HAP-1 (cell line): ENCODE results near the gene SMAD3.

Experiments used
- DNase-seq, 2 experiments: peaks; one replicate each; pipeline ENCODE4 v3.0.0-alpha.2; 2016 to 2020; ENCODE audit warnings: low spot score in 2 of 2
- H3K27me3 ChIP-seq: fragments of 250-450 bp; sonication (Bioruptor Pico); 2 replicates; pipeline ENCODE4 v1.5.1; 2020; ENCODE audit warnings: low read depth, mild to moderate bottlenecking, moderate library complexity
- H3K36me3 ChIP-seq: fragments of 250-450 bp; sonication (Bioruptor Pico); replicated peaks from 2 replicates; pipeline ENCODE4 v1.5.1; 2020; ENCODE audit warnings: mild to moderate bottlenecking
- H3K4me1 ChIP-seq: fragments of 250-450 bp; sonication (Bioruptor Pico); 2 replicates; pipeline ENCODE4 v1.5.1; 2020; ENCODE audit warnings: mild to moderate bottlenecking
- H3K4me3 ChIP-seq: fragments of 250-450 bp; sonication (Bioruptor Pico); 2 replicates; pipeline ENCODE4 v1.5.1; 2020; ENCODE audit warnings: mild to moderate bottlenecking, moderate library complexity
- H3K9me3 ChIP-seq: fragments of 250-450 bp; sonication (Bioruptor Pico); 2 replicates; pipeline ENCODE4 v1.5.1; 2020; ENCODE audit warnings: mild to moderate bottlenecking, moderate library complexity
- in situ Hi-C: fragments of 300-500 bp; cut with MboI; formaldehyde crosslinking; loops from 3 replicates; pipeline ENCODE4 v1.14.3; 2020; ENCODE audit warnings: low sequenced_read_pairs, inconsistent platforms, mixed read lengths

SMAD3 gene

DNA sequence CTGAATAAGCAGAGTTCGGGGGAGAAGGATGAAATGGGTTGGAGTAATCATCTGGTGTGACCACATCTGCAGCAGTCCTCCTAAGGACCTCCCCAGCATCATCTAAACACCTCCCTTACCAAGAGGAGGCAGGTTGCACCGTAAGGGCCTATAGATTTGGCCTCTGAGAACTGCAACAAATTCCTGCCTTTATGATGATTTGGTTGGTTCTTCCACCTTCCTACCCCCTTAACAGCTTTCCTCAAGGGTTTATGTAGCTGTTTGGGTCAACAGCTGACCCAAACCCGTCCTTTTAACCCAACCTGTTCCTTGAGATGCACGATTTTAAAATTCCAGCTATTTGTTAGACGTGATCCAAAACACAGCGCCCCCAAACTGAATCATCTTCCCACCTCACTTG is 130.8 kb downstream of the SMAD3 start:
- H3K27me3 ChIP-seq: no peaks in the 10 kb centered on the region
- no peak for DNase-seq
- H3K9me3 ChIP-seq: no peaks in the 10 kb centered on the region
- in situ Hi-C loops: no loop called here
- peaks cover 41% of the 10 kb centered on the region for H3K36me3 ChIP-seq
- H3K4me3 ChIP-seq: no peak overlapping the region
- peaks cover 11% of the 10 kb centered on the region for H3K4me1 ChIP-seq

DNA sequence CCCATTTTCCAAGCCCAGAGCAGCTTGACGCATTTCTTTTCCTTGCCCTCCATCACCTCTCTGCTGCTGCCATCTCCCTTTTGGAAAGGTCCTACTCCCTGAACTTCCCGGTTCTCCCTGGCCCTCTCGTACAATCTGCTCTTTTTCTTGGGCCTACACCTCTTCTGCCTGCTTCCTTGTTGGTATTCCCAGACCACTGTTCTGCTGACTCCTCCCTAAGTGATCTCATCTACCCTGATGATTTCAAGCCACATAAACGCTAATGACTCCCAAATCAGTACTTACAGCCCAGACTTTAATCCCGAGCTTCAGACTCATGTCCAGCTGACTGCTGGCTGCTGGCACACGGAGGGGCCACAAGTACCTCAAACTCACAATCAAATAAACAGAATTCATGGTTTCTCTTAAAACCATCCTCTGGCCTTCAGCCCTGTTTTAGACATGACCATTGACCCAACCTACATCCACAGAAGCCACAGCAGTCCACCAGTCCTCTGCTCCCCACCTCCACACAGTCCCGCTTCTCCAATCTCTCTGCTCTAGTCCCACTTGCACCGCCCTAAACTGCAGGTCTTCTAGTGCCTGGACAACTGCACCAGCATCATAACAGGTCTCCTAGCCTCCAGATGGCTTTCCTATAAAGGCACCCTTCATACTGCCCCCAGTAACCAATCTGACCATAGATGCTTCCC is 131.4 kb downstream of the SMAD3 start:
- in situ Hi-C loops: no loop called here
- no peak for DNase-seq
- Histone ChIP-seq H3K4me3 (no peak overlapping the region), H3K27me3 (no peaks in the 10 kb centered on the region), H3K36me3 (peaks cover 41% of the 10 kb centered on the region), H3K4me1 (peaks cover 11% of the 10 kb centered on the region), H3K9me3 (no peaks in the 10 kb centered on the region)

DNA sequence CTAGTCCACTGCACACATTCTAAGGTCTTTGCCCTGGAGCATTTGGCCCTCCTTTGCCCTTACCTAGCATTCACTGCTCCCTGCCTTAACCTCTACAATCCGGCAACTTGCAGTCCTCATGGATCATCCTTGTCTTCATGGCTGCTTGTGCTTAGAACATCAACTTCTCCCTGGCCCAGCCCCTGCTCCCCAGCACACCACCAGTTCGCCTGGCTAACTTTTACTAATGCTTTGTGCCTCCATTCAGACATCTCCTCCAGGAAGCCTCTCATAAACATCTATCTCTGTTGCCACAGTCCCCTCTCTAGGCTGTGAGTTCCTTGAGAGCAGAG is 131.9 kb downstream of the SMAD3 start:
- no peak for DNase-seq
- Histone ChIP-seq H3K27me3 (no peaks in the 10 kb centered on the region), H3K36me3 (peaks cover 41% of the 10 kb centered on the region), H3K9me3 (no peaks in the 10 kb centered on the region), H3K4me1 (peaks cover 11% of the 10 kb centered on the region), H3K4me3 (no peak overlapping the region)
- in situ Hi-C loops: no loop called here

DNA sequence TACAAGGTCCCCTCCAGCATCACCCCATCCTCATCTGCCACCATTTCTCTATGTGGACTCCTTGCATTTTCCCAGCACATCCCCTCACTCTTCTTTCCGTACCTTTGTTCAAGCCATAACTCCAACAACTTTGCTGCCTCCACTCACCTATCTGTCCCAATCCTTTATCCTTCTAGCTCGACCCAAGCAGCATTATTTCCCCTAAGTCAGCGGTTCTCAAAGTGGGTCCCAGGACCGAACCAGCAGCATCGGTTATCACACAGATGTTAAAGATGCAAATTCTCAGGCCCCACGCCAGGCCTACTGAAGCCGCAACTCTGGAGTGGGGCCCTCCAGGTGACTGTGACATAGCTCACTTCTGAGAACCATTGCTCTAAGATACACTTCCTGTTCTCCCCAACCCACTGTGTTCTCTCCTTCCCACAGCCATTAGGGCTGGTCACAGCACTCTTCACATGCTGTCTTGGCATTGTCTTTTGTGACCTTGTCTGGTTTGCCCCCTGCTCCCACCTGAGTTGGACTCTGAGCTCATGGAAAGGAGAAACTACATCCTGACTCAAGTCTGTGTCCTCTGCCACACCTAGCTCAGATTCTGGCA is 132.9 kb downstream of the SMAD3 start:
- in situ Hi-C loops: no loop called here

DNA sequence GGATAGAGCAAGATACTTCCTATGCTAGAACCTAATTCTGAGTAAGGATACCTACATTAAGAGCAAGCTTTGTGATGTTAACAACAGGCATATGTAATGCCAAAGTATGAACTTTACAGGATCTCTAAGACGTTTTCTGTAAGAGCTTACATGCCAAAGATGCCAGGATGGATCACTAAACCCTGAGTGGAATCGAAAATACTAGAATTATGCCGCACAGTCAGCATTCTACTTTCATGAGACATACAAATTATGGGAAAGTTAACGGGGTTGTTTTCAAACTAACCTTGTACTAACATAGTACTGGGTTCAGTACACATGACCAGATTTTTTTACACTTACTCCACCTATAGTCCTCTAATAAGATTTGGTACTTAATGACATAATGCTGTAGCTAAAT is 134.0 kb downstream of the SMAD3 start:
- Histone ChIP-seq H3K36me3 (peaks cover 34% of the 10 kb centered on the region), H3K4me1 (peaks cover 11% of the 10 kb centered on the region), H3K27me3 (no peaks in the 10 kb centered on the region), H3K4me3 (no peak overlapping the region), H3K9me3 (no peaks in the 10 kb centered on the region)
- no peak for DNase-seq
- in situ Hi-C loops: no loop called here

More for the DNA sequence above, 132.9 kb downstream of the SMAD3 start:
- Histone ChIP-seq H3K4me1 (peaks cover 11% of the 10 kb centered on the region), H3K27me3 (no peaks in the 10 kb centered on the region), H3K4me3 (no peak overlapping the region), H3K9me3 (no peaks in the 10 kb centered on the region), H3K36me3 (peaks cover 34% of the 10 kb centered on the region)
- DNase-seq: no peak

DNA sequence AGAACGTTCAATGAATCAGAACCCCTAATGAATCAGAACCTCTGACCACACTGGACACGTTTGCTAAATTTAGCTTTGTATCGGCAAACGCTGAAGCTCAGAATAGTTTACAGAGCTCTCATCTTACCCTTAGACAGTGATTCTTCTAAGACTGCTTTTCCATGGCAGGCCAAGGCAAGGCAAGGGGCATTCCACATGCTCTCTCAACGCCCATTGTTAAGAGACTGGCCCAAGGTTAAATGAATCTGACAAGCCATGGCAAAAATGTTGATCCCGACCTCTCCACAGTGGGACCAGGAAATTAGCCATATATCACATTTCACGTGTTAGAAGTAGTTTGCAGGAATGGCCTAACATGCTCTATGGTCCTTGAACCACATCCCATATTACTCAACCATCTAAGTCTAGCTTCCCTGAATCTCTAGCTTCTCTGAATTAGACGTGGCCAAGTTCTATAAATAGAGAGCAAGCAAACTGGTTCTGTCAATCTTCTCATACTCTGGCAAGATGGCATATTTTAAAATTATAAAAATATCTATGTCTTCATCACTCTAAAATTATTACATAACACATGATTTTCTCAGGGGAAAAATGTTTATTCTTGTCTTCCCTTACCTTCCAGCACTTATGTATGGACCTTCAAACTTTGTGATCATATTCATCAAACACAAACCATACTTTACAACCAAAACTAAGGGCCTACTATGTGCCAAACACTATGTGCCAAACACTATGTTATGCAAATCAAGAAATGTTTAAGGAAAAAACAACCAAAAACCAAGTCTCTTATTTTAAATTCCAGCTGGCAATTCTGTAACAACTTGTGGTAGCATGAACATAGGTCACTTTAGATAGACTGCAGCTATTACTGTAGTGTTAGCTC is 134.7 kb downstream of the SMAD3 start:
- DNase-seq: no peak
- no peaks in the 10 kb centered on the region for H3K27me3 ChIP-seq
- H3K36me3 ChIP-seq: peaks cover 37% of the 10 kb centered on the region
- no peak overlapping the region for H3K4me3 ChIP-seq
- peaks cover 11% of the 10 kb centered on the region for H3K4me1 ChIP-seq
- H3K9me3 ChIP-seq: no peaks in the 10 kb centered on the region
- in situ Hi-C loops: no loop called here

DNA sequence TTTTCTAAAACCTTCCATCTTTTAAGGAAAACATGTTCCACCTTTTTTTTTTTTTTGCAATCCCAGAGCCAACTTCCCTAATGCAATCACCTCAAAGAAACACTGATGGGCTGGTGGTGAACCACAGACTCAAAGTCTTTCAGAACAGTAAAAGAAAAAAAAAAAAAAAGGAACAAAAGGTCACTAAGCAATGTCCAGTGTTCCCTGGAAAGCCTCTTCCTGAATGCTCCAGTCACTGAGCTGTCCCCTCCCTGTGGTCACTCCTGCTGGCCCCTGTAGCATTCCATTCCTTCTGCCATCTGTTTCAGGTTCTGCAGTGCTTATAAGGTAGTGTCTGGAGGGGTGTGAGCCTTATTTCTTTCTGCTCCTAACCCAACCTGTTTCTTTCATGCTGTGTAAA is 135.7 kb downstream of the SMAD3 start:
- Histone ChIP-seq H3K36me3 (peaks cover 44% of the 10 kb centered on the region), H3K27me3 (no peaks in the 10 kb centered on the region), H3K9me3 (no peaks in the 10 kb centered on the region), H3K4me3 (no peak overlapping the region), H3K4me1 (peaks cover 11% of the 10 kb centered on the region)
- in situ Hi-C loops: no loop called here
- DNase-seq: no peak

DNA sequence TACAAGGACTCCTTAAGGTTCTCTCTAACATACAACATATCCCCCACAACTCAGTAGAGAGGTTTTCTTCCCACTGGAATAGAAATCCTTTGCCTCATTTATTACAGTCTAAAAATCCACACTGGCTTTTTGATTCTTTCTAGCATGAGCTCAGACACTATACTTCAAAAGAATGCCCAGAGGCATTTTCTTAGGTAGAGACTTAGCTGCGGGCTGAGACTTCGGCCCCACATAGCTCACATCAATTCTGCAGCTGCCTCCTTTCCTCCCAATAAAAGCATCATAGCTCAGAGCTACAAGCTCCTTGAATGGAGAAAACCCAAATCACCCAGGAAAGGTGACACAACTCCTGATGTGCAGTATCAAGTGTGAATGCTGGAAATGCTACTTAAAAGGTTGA is 136.7 kb downstream of the SMAD3 start:
- in situ Hi-C loops: no loop called here
- H3K27me3 ChIP-seq: no peaks in the 10 kb centered on the region
- peaks cover 44% of the 10 kb centered on the region for H3K36me3 ChIP-seq
- peaks cover 11% of the 10 kb centered on the region for H3K4me1 ChIP-seq
- H3K9me3 ChIP-seq: no peaks in the 10 kb centered on the region
- no peak for DNase-seq
- H3K4me3 ChIP-seq: no peak overlapping the region

DNA sequence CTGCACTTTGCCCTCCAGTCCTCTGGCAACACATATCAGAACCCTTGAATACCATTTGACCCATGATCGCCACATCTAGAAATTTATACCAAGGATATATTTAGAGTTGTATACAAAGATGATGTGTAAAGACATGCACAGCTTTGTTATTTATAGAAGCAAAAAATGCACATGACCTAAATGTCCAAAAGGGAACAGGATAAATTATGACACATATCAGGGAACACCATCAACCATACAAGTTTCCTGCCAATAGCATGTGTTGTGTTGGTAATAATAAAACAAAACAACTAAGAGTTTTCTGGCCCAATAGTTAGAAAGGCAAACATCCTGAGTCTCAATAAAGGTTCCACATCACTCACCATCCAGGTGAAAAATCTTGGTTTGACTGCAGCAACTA is 137.6 kb downstream of the SMAD3 start:
- DNase-seq: no peak
- peaks cover 49% of the 10 kb centered on the region for H3K36me3 ChIP-seq
- no peaks in the 10 kb centered on the region for H3K9me3 ChIP-seq
- in situ Hi-C loops: no loop called here
- H3K4me3 ChIP-seq: no peak overlapping the region
- no peaks in the 10 kb centered on the region for H3K27me3 ChIP-seq
- peaks cover 11% of the 10 kb centered on the region for H3K4me1 ChIP-seq

DNA sequence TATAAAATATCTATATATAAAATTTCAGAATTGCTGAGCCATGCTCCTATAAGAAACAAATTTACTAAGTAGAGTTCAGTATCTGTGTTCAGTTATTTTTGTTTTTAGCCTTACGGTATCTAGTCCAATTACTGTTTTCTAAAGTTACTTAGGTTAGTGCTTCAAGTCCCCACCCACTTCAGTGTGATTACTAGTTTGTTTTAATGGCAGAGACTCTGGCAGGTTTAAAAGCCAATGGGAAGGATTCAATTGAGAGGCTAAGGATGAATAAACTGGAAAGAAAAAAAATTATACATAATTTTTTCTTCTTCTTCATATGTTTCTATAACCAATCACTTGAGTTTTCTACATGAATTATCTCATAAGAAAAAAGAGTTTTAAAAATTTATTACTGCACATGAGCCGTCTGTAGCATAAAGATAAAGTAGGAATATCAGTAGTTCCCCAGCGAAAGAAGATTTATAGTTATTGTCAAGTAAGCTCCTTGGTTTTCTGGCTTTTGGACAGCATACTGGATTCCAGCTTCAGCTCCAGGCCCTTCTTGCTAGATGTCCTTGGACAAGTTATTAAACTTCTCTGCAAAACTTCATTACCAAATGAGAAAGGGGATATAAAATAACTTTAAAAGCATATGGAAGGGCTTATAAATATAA is 142.3 kb downstream of the SMAD3 start:
- Histone ChIP-seq H3K36me3 (peaks cover 20% of the 10 kb centered on the region), H3K27me3 (no peaks in the 10 kb centered on the region), H3K9me3 (no peaks in the 10 kb centered on the region), H3K4me3 (no peak overlapping the region), H3K4me1 (no peaks in the 10 kb centered on the region)
- in situ Hi-C loops: no loop called here
- DNase-seq: no peak

DNA sequence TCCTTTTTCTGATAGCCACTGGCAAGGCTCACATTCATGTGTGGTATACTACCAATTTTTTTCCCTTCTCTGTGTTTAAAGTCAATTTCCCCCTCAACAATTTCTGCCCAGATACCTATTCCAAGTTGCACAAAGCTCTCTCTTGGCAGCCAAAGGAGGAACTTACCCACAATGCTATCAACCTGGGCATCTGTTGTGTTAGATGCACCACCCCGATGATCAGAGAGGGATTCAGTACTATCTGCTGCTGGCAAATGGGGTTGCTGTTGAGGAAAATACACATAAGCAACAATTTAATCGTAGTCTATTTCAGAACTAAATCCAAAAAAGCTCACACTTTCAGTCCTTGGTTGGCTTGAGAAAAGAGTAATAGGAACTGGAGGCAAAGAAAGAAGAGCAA is 143.0 kb downstream of the SMAD3 start:
- Histone ChIP-seq H3K4me1 (no peaks in the 10 kb centered on the region), H3K4me3 (no peak overlapping the region), H3K36me3 (peaks cover 20% of the 10 kb centered on the region), H3K9me3 (no peaks in the 10 kb centered on the region), H3K27me3 (no peaks in the 10 kb centered on the region)
- in situ Hi-C loops: no loop called here
- DNase-seq: no peak

DNA sequence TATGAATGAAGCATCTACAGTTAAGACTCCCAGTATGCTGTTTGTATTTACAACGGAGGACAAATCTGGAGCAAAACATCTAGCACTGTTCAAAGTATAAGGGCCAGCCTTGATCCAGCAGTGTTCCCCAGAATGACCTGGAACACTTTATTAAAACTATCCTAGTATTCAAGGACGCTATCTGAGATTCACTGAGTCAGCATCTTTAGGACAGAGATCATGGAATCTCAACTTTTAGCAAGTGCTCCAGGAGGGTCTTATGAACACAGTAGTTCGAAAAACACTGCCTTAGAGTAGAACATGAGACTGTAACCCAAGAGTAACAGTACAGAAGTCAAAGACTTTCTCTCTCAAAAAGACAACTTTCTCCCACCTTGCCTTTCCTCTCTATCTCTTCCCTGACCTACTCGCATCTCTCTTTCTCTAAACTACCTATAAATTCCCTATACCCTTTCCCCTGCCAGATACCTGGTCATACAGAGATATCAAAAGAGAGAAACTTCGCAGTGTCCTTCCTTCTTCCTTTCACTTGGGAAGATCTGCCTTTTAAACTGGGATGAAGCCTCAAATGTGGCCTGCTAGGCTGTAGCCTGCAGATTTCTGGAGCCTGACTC is 145.3 kb downstream of the SMAD3 start:
- in situ Hi-C loops: no loop called here
- H3K4me3 ChIP-seq: no peak overlapping the region
- DNase-seq: no peak
- peaks cover 13% of the 10 kb centered on the region for H3K36me3 ChIP-seq
- no peaks in the 10 kb centered on the region for H3K4me1 ChIP-seq
- H3K9me3 ChIP-seq: no peaks in the 10 kb centered on the region
- no peaks in the 10 kb centered on the region for H3K27me3 ChIP-seq

DNA sequence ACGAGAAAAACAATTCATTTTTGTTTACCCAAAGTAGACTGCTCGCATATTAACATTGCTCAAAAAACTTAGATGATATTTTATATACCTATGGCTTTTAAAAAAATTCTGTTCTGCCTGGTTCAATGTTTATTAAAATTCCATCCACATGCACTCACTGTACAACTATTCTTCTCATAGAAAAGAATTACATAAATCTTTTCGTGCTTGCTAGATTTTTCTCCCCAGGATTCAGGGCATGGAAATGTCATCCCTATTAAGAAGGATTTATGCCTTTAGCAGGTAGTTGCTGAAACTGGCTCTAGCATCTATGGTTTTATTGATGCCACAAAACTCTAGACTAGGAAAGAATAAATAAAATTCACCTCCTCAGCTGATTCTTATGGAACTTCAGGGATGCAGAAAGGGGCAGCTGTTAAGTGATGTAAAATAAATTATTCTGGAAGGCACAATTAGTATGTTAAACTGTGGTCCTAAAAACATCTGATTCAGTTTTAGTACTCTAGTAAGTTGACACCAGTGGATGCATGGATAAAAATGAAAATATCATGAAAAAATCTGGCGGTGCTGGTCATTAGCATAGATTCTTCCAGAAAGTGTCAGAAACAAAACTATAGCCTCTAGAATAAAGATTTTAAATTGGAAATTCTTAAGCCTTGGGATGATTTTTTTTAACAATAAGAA is 147.4 kb downstream of the SMAD3 start:
- H3K27me3 ChIP-seq: no peaks in the 10 kb centered on the region
- H3K9me3 ChIP-seq: no peaks in the 10 kb centered on the region
- no peak overlapping the region for H3K4me3 ChIP-seq
- in situ Hi-C loops: no loop called here
- no peaks in the 10 kb centered on the region for H3K4me1 ChIP-seq
- DNase-seq: no peak
- peaks cover 7% of the 10 kb centered on the region for H3K36me3 ChIP-seq
